Measurements from ENCODE around the gene IER2.
A peak's percentile ranks its signal among the peaks of the same experiment; 100 is the strongest.
"Not testable (repeated sequence)": the region's sequence is repeated elsewhere in the genome, so short reads cannot be mapped to it uniquely, and the experiment has no call there.

IER2 gene

DNA sequence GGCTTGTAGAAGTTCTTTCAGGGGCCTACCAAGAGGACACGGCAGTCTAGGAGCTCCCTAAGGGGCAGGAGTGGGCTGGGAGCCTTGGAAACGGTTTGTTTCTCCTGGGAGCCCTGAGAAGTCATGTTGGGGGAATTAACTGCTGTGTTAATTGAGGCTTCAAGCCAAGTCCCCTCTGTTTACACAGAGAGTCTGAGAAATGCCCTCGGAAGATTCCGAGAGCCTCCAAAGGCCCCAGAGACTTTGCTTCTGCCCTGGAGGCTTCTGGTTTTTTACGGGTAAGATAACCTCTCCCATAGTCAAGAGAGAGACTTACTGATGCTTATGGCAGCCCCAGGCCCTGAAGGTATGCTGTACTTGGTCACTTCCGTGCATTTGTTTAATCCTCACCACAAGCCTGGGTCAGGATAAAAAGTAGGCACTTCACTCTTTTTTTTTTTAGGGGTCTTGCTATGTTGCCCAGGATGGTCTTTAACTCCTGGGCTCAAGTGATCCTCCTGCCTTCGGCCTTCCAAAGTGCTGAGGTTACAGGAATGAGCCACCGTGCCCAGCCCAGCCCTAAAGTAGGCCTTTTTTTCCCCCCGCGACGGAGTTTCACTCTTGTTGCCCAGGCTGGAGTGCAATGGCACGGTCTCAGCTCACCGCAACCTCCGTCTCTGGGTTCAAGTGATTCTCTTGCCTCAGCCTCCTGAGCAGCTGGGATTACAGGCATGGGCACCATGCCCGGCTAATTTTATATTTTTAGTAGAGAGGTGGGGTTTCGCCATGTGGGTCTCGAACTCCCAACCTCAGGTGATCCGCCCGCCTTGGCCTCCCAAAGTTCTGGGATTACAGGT is 15.2 kb downstream of the IER2 start:
- no peak for DNase-seq

DNA sequence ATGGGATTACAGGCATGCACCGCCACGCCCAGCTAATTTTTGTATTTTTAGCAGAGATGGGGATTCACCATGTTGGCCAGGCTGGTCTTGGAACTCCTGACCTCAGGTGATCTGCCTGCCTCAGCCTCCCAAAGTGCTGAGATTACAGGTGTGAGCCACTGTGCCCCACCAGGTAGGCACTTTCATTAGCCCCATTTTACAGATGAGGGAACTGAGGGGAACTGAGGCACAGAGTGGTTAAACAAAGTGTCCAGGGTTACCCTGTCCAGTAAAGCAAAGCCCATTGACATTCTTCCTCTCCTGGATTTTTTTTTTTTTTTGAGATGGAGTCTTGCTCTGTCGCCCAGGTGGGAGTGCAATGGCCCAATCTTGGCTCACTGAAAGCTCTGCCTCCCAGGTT is 15.9 kb downstream of the IER2 start:
- not testable (repeated sequence) for DNase-seq

DNA sequence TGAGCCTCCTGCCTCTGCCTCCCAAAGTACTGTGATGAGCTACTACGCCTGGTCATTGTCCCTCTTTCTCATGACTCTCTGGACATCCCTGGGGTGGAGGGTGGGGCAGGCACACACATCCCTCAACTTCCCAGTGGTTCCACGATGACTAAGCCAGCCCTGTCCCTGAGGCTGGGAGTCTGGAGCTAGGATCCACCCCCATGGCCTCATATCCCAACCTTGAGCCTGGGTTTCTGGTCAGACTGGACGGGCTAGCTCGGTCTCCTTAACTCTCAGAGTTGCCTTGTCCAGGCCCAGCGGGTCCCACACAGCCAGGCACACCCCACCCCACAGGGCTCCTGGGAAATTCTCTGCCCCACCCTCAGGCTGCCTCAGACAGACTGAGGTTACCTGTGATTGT is 19.6 kb downstream of the IER2 start:
- DNase-seq: no peak

DNA sequence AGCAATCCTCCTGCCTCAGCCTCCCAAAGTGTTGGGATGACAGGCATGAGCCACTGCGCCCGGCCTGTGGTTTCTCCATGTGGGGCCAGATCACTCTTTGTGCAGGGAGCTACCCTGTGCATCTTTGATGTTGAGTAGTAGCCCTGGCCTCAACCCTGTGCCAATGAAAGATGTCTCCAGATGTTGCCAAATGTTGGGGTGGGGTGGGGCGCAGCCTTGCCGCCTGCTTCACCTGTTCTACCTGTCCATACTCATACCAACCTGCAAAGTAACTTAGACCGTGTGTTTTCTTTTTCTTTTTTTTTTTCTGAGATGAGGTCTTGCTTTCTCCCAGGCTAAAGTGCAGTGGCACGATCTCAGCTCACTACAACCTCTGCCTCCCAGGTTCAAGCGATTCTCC is 20.9 kb downstream of the IER2 start:
- DNase-seq: no peak

DNA sequence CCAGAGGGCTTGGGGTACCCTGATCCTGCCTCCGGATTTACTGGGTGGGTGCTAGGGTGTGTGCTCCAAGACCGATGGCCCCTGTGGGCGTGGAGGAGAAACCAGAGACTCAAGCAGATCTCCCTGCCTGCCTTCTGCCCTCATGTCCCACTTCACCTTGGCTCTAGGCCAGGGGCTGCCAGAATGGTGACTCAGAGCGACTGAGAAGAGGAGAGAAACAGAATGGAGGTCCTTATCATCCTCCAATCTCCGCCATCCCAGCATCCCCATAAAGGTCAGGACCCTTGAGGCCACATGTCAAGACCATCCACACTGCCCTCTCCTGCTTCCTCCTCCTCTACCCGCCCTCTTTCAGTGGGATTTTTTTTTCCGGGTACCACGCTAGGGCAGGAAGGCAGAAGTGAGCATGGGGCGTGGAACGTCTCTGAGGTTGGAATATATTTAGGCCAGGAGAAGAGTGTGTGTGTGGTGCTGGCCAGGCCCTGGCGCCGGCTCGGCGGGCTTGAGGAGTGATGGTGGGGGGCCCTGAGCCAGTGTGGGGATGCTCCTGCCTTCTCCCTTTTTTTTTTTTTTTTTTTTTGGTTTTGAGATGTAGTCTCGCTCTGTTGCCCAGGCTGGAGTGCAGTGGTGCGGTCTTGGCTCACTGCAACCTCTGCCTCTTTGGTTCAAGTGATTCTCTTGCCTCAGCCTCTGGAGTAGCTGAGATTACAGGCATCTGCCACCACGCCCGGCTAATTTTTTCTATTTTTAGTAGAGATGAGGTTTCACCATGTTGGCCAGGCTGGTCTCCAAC is 22.3 kb downstream of the IER2 start:
- peak; percentile 48 to 69 for DNase-seq

DNA sequence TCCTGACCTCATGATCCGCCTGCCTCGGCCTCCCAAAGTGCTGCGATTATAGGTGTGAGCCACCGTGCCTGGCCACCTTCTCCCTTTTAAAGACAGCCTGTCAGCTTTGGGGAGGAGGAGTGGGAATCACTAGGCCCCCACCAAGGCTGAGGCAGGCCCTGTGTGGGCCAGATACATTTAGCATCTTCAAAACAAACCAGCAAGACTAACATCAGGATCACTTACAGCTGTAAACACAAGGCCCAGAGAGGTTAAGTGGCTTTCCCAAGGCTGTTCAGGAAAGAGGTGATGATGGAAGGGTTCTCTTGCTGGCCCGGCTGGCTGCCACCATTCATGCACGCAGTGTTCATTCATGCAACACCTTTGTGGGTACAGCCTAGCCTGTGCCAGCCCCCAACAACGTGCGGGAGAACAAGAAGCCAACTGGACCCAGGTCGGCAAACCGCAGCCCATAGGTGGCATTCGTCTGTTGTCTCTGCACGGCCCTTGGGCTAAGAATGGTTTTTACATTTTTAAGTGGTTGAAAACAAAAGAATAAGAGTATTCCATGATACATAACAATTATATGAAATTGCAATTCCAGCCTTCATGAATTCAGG is 23.0 kb downstream of the IER2 start:
- DNase-seq: no peak

DNA sequence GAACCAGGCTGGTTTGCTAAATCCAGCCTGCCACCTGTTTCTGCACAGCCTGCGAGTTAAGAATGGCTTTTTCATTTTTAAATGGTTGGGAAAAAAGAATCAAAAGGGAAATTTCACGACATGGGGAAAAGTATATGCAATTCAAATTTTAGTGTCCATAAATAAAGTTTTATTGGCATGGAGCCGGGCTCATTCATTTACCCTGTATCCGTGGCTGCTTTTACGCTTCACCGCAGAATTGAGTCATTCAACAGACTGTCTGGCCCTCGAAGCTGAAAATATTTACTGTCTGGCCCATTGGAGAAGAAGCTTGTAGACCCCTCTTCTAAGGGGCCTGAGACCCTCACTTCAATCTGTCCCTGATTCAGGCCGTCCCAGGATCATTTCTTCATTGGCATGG is 26.1 kb downstream of the IER2 start:
- no peak for DNase-seq

DNA sequence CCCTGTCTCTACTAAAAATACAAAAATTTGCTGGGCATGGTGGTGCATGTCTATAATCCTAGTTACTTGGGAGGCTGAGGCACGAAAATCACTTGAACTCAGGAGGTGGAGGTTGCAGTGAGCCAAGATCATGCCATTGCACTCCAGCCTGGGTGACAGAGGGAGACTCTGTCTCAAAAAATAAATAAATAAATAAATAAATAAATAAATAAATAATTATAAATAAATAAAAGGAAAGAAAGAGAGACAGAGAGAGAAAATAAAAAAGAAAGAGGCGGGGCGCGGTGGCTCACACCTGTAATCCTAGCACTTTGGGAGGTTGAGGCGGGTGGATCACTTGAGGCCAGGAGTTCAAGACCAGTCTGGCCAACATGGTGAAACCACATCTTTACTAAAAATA is 27.4 kb downstream of the IER2 start:
- DNase-seq: not testable (repeated sequence)

DNA sequence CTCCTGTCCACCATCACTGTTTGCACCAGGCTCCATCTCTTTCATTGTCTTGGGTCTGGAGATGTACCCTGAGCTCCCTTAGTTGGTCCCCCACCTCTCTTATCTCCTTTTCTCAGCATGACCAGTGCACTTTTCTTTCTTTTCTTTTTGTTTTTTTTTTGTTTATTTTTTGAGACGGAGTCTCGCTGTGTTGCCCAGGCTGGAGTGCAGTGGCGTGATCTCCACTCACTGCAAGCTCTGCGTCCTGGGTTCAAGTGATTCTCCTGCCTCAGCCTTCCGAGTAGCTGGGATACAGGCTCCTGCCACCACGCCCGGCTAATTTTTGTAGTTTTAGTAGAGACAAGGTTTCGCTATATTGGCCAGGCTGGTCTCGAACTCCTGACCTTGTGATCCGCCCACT is 28.1 kb downstream of the IER2 start:
- DNase-seq: not testable (repeated sequence)

DNA sequence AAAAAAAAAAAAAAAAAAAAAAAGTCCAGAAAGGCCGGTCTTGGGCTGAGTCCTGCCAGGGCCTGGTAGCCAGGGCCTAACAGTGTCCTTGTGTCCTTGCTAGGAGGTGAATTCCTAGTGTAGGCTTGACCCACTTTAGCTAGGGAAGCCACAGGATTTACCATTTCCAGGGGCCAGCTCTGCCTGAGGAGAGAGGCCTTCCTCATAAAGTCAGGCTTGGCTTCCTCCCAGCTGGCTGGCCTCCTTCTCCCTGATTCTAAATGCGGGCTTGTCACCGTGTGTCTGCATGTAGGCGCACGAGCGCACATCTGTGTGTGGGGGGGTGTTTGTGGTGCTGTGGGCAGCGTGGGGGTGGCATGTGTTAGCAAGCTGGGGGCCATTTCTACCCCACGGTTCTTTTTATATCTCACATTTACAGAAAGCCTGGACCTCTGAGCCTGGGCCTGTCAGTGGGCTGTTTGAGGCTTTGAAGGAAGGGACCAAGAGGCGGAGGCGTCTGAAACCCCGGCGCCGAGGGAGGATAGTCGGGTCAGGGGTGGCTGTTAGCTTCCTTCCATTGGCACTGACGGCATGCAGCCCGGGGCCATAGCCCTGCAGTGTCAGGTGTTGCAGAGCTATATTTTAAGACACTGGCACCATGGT is 31.7 kb downstream of the IER2 start:
- DNase-seq: no peak

DNA sequence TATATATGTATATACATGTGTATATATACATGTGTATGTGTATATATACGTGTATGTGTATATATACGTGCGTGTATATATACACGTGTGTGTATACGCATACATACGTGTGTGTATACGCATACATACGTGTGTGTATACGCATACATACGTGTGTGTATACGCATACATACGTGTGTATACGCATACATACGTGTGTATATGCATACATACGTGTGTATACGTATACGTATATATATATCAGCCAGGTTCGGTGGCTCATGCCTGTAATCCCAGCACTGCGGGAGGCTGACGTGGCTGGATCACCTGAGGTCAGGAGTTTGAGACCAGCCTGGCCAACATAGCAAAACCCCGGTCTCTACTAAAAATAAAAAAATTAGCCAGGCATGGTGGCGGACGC is 34.7 kb downstream of the IER2 start:
- not testable (repeated sequence) for DNase-seq

DNA sequence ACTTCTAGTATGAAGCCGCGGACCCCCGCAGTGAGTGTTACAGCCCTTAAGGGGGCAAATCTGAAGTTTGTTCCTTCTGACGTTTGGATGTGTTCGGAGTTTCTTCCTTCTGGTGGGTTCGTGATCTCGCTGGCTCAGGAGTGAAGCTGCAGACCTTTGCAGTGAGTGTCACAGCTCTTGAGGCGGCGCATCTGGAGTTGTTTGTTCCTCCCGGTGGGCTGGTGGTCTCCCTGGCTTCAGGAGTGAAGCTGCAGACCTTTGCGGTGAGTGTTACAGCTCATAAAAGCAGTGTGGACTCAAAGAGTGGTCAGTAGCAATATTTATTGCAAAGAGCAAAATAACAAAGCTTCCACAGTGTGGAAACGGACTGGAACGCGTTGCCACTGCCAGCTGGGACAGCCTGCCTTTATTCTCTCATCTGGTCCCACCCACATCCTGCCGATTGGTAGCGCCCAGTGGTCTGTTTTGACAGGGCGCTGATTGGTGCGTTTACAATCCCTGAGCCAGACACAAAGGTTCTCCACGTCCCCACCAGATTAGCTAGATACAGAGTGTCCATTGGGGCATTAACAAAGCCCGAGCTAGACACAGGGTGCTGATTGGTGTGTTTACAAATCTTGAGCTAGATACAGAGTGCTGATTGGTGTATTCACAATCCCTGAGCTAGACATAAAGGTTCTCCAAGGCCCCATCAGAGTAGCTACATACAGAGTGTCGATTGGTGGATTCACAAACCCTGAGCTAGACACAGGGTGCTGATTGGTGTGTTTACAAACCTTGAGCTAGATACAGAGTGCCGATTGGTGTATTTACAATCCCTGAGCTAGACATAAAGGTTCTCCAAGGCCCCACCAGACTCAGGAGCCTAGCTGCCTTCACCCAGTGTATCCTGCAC is 35.8 kb downstream of the IER2 start:
- DNase-seq: not testable (repeated sequence)

DNA sequence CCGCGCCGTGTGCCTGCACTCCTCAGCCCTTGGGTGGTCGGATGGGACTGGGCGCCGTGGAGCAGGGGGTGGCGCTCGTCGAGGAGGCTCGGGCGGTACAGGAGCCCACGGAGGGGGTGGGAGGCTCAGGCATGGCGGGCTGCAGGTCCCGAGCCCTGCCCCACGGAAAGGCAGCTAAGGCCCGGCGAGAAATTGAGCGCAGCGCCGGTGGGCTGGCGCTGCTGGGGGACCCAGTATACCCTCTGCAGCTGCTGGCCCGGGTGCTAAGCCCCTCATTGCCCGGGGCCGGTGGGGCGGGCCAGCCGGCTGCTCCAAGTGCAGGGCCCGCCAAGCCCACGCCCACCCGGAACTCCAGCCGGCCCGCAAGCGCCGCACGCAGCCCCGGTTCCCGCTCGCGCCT is 36.5 kb downstream of the IER2 start:
- DNase-seq: not testable (repeated sequence)

DNA sequence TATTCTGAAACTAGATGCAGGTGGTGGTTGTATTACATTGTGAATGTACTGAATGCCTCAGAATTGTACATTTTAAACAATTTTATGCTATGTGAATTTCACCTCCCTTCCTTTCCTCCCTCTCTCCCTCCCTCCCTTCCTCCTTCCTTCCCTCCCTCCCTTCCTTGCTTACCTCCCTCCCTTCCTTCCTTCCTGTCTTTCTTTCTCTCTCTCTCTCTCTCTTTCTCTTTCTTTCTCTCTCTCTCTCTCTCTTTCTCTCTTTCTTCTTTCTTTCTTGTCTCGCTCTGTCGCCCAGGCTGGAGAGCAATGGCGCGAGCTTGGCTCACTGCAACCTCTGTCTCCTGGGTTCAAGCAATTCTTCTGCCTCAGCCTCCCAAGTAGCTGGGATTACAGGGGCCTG is 37.2 kb downstream of the IER2 start:
- no peak for DNase-seq

DNA sequence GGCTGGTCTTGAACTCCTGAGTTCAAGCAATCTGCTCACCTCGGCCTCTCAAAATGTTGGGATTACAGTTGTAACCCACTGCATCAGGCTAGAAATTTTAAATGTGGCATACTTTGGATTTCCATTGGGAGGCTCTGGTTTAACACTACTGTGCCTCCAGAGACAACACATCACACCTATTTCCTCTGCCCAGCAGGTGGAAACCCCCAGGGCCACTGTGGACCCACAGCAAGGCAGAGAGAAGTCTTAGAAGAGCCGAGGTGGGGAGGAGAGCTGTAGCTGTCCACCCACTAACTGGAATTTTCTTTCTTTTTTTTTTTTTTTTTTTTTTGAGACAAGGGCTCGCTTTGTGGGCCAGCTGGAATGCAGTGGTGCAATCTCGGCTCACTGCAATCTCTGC is 39.4 kb downstream of the IER2 start:
- no peak for DNase-seq

DNA sequence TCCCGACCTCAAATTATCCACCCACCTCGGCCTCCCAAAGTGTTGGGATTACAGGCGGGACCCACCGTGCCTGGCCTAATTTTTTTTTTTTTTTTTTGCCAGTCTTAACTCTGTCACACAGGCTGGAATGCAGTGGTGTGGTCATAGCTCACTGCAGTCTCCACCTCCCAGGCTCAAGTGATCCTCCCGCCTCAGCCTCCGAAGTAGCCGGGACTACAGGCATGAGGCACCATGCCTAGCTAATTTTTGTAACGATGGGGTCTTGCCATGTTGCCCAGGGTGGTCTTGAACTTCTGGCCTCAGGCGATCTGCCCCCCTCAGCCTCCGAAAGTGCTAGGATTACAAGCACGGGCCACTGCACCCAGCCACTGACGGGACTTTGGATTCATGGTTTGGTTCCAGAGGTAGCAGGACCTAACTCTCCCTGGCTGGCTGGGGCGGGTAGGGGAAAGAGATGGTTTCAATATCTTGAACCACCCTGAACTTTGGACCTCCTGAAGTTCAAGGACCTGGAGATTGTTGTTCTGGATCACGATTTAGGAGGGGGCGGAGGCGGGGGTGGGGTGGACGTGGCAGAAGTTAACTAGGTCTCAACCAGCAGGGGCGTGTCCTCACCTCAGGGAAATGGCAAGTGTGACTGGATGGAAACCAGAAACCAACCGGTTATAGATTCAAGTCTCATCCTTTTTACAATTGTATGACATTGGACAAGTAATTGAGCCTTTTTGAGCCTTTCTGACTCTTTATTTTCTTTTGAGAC is 40.8 kb downstream of the IER2 start:
- DNase-seq: no peak

DNA sequence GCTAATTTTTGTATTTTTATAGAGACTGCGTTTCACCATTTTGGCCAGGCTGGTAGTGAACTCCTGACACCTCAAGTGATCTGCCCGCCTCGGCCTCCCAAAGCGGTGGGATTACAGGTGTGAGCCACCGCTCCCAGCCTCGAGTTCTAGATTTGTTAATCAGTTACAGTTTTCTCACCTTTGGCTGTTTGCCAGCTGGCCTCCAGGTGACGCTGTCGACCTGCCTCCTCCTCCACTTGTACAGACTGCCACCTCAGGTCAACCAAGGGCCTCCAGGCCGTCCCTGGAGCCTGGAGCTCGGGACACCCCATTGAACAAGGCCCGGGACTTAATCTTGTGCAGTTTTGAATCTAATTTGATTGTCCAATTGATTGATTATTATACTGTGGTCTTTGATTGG is 45.5 kb downstream of the IER2 start:
- DNase-seq: peak; percentile 28 to 57

DNA sequence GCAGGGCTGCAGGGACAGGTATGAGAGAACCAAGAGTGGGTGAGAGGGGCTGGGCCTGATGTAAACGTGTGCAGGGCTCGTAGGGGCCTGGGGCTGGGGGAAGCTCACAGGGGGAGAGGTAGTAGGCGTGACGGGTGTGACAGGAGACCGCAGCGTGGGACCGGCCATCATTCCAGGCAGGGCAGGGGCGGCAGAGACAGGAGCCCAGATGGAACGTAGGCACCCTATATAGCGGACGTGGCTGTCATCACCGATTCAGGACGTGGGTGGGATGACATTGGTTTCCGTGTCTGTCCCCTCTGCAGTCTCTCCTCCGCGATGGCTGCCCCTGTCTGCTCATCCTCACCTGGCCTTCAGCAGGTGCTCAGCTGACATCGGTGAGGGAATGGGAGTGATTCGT is 48.4 kb downstream of the IER2 start:
- no peak for DNase-seq

DNA sequence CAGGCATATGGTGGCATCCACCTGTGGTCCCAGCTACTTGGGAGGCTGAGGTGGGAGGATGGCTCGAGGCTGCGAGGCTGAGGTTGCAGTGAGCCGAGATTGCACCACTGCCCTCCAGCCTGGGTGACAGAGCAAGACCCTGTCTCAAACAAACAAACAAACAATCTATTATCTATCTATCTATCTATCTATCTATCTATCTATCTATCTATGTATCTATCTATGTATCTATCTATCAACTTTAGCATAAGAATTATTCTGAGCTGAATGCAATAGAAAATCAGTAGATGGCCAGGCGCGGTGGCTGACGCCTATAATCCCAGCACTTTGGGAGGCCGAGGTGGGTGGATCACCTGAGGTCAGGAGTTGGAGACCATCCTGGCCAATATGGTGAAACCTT is 51.9 kb downstream of the IER2 start:
- not testable (repeated sequence) for DNase-seq
